ENCODE measurements around the gene RFESD.
"Not testable (repeated sequence)": the region's sequence is repeated elsewhere in the genome, so short reads cannot be mapped to it uniquely, and the experiment has no call there.

Gene RFESD

DNA sequence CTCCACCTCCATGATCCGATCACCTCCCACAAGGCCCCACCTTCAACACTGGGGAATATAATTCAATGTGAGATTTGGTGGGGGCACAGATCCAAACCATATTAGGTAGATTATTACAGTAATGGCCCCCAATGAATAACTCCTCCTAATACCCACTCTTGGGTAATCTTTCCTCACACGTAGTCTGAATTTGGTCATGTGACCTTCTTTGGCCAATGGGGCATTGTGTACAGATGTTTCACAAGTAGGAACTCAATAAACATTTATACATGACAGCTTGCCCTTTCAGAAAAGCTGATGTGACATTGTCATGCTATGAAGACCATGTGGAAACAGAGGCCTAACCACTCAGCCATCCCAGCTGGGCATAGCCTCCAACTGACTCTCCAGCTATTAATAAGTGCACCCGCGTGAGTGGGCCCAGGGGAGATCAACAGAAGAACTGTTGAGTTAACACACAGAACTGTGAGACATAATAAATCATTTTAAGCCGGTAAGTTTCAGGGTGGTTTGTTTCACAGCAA, 16.1 kb upstream of the RFESD start:
- DNase-seq, result no peak

DNA sequence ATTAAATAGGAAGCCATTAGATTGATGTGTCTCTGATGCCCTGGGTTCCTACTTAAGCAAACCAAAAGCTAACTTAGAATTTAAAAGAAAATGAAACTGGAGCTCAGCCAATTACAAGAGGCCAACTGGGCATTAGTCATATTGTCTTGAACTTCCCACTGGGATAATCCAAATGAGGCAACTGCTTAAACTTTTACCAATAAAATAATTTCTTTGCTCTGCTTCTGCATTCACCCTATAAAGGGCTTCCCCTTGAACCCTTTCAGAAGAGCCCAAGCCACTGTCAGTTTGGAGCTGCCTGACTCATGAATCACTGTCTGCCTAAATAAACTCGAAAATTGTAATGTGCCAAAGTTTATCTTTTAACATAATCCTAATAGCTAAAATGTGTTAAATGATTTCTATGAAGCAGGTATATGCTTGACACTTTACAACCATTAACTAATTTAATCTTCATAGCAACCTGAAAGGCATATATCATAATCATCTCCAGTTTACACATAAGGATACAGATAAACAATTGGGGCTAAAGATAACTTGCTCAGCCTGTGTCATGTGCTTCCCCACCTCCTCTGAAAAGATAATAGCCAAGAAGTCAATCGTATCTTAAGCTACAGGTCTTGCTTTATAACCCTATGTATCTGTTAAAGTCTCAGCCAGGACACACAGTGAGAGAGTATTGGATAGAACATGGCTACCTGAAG, 15.2 kb upstream of the RFESD start:
- peak; percentile 79 for DNase-seq

DNA sequence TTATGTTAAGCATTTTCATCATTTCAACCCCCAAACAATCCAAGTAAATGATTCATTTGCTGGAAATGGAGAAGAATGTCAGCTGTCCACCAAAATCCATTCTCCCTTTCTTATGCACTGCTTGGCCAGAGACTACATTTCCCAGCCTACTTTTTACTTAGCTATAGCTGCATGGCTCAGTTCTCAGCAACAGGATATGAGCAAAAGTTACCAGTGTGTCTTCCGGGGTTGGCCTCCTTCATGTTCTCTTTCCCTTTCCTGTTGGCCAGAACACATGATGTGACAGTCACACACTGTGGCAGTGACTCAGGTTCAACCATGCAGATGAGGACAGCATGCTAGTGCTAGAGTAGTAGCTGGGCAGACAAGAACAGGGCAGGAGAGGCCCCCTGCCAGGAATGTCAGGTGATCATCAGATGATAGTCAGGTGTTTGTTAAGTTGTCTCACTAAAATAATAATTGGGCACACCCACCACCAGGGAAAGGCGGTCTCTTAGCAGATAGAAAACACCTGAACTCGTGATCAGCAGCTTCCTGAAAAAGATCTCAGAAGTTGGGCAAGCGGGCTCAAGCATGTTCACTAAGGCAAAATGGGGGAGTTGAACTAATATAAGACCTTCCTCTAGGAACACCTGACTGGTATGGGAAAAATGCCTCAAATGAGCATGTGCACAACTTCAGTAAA, 14.4 kb upstream of the RFESD start:
- DNase-seq, result peak; percentile 75

DNA sequence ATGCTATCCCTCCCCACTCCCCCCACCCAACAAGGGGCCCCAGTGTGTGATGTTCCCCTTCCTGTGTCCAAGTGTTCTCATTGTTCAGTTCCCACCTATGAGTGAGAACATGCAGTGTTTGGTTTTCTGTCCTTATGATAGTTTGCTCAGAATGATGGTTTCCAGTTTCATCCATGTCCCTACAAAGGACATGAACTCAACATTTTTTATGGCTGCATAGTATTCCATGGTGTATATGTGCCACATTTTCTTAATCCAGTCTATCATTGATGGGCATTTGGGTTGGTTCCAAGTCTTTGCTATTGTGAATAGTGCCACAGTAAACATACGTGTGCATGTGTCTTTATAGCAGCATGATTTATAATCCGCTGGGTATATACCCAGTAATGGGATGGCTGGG, 13.6 kb upstream of the RFESD start:
- not testable (repeated sequence) for DNase-seq

DNA sequence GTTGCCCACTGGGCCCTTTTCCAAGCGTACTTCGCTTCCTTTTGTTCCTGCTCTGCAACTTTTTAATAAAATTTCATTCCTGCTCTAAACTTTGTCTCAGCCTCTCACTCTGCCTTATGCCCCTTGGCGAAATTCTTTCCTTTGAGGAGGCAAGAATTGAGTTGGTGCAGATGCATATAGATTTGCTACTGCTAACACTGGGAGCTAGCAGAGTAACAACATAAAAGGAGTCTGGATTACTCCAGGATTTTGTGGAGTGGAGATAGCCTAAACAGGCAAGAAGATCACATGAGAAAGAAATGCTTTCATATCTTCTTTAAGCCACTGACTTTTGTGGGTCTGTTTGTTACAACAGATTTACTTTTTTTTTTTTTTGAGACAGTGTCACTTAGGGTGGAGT, 12.9 kb upstream of the RFESD start:
- DNase-seq, result no peak

DNA sequence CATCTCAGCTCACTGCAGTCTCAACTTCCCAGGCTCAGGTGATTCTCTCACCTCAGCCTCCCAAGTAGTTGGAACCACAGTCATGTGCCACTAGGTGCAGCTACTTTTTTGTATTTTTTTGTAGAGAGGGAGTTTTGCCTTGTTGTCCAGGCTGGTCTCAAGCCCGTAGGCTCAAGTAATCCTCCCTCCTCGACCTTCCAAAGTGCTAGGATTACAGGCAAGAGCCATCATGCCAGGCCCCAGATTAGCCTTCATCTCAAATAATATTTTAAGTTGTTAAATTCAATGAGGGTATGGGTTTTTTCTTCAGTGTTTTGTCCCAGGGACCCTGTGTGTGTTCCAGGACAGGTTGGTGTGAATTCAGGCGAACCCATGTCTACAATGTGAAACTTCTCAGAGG, 12.5 kb upstream of the RFESD start:
- no peak for DNase-seq

DNA sequence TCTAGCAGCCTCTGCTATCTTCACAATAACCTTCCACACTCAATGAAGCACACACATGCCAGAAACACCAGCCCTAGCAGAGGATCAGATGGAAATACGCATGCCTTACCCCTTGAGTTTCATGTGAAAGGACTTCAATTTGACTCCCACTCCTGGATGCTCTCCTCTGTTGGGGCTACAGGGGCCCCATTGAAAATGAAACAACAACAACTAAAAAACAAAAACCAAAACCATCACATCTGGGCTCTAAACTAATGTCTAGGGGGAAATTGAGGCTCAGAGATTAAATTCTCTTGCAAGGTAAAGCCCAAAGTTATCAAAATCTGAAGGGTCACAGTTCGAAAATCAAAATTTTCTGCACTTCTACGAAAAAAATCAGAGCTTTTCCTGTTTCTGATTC, 7.9 kb upstream of the RFESD start:
- DNase-seq, result no peak

DNA sequence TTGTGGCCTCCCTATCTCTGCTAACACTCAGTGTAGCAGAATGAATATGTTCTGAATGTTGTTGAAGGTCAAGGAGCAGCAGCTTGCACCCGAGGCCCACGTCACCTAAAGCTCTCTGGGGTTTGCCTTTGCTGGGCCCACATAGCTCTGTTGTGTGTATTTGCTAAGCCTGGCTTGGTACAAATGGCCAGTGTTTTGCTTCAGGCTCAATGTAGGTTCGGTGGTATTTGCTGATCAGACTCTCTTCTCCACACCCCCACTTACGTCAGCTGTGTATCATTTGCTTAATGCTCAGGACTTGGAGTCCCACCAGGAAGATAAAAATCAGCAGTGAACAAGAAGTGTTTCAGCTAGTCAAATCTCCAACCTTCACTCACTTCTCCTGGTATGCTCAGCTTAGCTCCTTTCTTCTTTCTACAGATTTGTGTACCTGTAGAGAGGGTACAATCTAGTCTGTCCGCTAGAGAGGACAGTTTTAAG, 4.8 kb upstream of the RFESD start:
- DNase-seq, result peak; percentile 15

DNA sequence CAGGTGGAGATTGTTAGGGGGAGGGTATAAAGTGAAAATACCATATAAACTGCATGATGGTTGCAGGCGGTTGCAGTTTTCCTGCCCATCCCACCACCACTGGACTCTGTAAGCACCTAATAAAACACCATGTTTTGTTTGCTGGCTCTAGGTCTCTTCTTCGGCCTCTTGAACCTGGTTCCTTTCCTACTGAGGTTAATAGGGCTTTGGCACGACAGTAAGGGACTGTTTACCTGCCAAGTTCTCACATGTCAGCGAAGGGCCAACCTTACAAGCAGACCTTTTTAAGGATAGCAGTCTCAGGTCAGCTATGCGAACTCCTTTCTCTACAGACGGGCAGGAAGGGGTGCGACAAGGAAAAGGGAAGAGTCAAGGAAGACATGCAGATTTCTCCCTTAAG, 3.4 kb upstream of the RFESD start:
- DNase-seq, result no peak

DNA sequence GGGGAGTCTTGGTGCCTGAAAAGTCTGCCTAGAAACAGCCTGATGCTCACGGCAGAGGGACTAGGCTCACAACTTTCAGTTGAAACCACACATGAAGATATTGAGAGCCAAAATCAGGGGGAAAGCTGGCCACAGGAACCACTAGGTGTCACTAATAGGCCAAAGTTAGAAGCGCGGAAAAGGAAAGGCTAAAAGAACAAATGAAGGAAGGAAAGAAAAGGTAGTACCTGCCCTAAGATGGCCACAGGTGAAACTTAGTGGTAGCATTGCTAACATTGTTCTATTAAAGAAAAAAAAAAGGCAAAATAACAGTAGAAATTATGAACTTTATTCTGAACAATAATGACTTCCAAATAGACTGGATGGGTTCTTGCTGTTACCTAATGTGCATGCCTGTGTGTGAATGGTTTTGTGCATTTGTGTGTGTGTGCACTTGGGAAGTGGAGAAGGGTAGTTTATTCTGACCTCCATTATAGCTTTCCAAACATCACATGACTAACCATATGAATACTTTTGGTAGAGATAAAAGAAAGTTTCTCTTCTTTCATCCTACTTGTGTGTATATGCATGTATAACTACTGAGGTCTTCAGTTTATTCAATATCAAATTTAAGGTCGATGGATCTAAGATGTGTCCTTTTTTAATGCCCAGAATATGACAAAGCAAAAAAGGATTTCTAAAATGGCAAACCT, 2.1 kb upstream of the RFESD start:
- DNase-seq, result peak; percentile 68

DNA sequence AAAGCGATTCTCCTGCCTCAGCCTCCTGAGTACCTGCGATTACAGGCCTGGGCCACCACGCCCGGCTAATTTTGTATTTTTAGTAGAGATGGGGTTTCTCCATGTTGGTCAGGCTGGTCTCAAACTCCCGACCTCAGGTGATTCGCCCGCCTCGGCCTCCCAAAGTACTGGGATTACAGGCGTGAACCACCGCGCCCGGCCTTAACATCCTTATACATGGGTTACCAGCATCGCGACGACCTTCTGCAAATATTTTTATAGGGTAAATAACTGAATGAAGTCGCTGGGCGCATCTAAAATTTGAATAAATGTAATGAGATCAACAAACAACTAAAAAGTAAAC, 380 bp upstream of the RFESD start:
- not testable (repeated sequence) for DNase-seq

DNA sequence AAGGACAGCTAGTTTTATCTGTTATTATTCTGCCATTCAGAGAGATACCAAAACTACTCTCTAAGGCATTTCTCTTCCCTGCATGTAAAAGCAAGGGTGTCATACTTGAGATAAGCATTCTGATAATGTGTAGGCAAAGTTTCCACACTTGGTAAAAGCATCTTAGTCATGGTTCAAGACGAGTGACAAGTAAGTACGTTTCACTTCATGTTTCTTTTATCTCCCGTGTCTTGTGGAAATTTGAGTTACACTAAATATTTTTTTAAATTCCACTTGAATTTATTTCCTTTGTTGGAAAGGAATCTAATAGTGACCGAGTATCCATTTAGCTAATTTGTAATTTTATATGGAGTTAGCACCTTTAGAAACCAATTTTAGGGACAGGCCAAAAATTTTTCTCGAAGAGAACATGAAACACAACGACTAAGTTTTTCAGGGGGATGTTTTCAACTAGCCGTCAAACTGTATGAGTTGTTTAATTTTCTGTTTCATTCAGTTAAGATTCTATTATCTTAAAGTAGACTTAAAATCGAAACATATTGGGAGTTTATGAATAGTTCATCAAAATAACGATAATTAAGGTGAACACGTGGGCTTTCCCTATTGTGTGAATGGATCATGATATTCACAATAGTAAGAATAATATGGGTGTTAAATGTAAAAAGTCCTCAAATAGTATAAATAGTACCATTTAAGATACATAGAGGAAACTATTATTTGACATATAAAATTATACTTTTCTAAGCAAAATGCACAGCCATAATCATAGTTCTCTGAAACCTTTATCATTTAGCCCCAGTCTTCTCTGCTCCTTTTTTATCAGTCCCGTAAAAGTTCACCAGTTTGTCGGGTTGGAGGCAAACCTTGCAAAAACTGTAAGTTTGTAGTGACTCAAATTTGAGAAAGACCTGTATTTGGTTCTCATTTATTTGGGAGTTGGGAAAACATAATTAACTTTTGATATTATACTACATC, 1.6 kb downstream of the RFESD start:
- no peak for DNase-seq

DNA sequence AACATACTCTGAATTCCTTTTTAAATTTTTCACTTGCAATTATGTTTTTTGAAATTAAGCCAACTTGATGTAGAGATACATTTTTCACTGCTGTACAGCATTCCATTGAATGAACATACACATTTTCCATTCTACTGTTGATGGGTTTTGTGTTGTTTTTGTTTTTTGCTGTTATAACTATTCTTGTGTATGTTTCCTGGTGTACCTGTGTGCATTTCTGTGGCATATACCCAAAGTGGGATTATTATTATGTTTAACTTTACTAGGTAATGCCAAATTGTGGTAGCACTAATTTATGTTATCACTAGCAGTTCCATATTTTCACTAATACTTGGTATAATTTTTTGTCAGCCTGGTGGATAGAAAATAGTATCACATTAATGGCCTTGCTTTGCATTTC, 2.7 kb downstream of the RFESD start:
- no peak for DNase-seq

DNA sequence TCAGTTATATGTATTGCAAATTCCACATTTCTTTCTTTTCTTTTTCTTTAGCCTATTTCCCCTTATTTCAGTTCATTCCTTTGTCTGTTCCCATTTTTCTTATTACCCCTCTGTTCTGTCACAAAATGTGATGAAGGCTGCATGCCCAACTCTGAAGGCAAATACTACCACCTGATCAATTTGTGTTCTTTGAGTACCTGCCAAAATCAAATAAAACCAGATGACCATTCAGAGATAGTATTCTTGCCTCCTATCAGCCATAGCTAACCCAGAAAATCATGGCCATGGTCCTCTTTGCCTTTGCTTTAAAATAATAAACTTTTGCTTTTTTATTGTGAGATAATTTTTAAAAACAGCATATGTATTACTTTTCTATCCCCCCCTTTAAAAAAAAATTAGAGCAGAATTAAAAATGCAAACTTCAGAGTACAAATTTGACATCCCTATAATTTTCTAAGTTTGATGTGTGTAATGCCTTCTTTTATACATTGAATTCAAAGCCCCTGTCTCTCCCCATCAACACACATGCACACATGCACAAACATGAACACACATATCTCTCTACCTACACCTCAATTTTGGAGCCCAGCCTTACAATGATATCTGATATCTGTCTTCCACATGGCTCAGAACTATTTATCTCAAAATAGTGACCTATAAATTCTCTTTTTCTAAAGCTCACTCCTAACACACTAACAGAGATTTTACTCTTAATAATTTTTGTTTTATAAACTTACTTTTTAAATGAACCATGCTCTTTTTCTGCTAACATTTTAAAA, 3.5 kb downstream of the RFESD start:
- no peak for DNase-seq

DNA sequence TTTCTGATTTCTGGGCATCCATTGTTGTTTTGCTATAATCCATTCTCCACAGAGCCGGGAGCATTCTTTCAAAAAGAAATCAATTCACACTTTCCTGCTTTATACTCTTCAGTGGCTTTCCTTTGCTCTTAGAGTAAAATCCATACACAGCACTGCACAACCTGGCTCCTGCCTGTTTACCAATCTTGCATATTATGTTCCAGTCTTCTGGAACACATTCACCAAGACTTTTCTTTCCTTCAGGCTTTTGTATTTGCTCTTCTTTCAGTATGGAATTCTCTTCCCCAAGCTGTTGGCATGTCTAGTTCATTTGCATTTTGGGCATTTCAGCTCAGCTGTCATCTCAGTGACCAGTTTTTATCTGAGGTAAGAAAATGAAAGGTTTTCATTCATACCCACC, 6.3 kb downstream of the RFESD start:
- DNase-seq, result no peak

DNA sequence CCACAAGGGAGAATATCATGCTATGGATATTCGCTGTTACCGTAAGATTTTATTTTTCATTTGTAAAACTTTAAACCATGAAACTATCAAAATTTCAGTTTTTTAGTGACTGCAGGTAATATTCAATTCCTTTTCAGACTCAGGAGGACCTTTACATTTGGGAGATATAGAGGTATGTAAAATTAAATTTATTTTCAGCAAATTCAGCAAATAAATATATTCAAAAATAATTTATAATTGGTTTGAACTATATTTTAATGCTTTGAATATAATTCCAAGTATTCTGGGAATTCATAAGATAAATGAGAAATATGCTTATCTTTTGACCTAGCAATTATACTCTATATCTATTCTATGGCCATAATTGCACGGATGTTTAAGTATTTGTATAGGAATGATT, 7.6 kb downstream of the RFESD start:
- no peak for DNase-seq

DNA sequence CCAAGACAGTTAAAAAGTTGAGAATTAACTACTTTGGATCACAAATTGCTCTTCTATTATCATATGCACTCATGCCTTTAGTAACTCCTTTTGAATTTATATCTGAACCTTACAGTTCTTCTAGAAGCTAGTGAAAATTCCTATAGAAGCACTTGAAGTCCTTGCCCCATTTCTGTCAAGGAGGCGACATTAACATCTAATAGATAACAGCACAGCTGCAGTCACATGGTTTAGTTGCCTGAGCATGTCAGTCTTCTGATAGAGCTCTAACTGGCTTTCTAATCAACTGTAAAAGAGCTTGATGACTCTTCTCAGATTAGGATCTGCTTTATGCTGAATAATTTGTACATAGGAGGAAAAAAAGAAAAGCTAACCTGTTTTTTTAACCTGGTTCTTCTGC, 9.0 kb downstream of the RFESD start:
- no peak for DNase-seq

DNA sequence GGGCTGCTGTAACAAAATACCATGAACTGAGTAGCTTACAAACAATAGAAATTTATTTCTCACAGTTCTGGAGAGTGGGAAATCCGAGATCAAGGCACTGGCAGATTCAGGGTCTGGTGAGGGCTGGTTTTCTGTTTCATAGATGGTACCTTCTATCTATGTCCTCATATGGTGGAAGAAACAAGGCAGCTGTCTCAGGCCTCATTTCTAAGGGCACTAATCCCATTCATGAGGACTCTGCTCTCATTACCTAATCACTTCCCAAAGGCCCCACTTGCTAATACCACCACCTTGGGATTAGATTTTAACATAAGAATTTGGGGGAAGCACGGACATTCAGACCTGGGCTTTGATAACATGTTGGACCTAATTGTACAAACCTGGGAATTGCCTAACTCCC, 13.5 kb downstream of the RFESD start:
- no peak for DNase-seq

DNA sequence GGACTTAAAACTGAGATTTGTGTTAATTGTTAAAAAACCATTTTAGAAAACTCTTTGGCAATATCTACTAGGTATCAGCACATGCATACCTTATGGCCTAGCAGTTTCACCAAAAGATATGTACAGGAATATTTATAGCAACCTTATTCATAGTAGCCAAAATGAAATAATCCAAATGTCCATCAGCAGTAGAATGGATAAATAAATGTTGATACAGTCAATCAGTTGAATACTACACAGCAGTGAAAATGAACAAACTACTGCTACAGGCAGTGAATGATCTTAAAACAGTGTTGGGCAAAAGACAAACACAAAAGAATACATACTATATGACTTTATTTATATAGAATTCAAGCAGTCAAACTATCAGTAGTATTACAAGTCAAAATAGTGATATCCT, 16.4 kb downstream of the RFESD start:
- no peak for DNase-seq

DNA sequence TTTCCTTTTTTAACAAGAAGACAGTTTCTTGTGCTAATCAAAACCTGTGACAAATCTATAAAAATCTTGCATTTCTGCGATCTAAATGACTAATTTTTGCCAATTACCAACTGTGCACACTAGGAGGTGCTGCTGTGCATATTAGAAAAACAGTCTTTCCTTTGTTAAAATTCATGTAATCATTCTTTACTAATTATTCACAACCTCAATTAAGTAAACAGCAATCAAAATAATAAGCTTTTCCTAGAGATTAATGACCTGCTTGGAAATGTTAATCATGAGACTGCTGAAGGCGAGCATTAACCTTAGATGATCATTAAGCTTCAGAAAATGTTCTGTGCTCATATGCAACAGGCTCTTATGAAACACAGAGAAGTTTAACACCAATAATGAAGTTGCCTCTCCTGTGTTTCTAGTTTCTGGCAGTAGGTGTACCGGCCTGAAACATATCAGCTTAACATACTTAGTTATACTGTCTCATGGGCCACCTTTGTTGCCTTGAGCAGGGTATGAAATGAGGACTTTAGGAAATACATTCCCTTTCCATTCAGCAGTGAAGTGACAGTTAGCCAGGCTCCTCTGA, 17.7 kb downstream of the RFESD start:
- peak; percentile 49 for DNase-seq

DNA sequence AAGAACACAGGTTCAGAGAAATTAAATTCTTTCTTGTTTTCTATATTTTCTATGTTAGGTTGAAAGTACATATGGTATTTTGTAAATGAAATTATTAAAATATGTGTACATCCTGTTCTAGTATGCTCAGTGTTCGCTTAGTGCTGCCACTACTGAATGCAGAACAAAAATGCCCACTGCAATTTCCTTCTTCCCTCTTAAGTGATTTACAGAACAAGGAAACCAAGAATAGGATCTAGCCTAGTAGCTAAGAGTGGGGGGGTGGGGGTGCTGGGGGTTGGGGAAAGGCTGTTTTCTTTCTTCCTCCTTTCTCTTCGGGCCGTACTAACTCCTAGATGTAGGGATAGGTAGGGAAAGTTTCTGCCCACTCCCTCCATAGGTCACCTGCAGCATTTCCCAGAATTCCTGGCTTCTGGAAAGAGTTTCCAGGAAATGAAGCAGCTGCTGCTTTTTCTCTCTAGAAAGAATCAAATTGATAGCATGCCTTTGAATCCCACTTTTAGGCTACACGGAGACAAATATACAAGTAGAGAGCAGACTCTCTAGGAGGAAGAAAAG, 20.6 kb downstream of the RFESD start:
- DNase-seq, result no peak
